SU-DHL-6 (cell line): ENCODE measurements around the gene KRT81.

ENCODE experiments used
- H2AFZ ChIP-seq: fragments of 200-600 bp; sonication (generic); 2 replicates; pipeline ENCODE4 v1.6.1; 2014; ENCODE audit warnings: low read depth, mild to moderate bottlenecking, moderate library complexity, mixed read lengths, antibody characterized with exemption, low read length; ENCODE audit not compliant: severe bottlenecking
- H3F3A ChIP-seq: fragments of 200-600 bp; shearing (Covaris generic); 2 replicates; pipeline ENCODE4 v1.6.0; 2016; ENCODE audit warnings: antibody characterized with exemption, mild to moderate bottlenecking; ENCODE audit not compliant: insufficient read depth
- H3K27ac ChIP-seq: fragments of 200-600 bp; sonication (generic); 2 replicates; pipeline ENCODE4 v1.5.1; 2016; ENCODE audit warnings: low read depth, mild to moderate bottlenecking, low read length, moderate library complexity, mixed read lengths
- H3K27me3 ChIP-seq: fragments of 200-600 bp; sonication (generic), shearing (Covaris generic); 2 replicates; pipeline ENCODE4 v1.6.0; 2014; ENCODE audit warnings: mild to moderate bottlenecking, low read length
- H3K36me3 ChIP-seq: fragments of 200-600 bp; sonication (generic); 2 replicates; pipeline ENCODE4 v1.6.1; 2014; ENCODE audit warnings: mild to moderate bottlenecking, low read length, mixed read lengths
- H3K4me2 ChIP-seq: fragments of 300-600, 200-600 bp; shearing (Covaris generic), sonication (generic); 2 replicates; pipeline ENCODE4 v1.6.0; 2014; ENCODE audit warnings: low read length, low read depth, mild to moderate bottlenecking; ENCODE audit not compliant: poor library complexity, severe bottlenecking
- H3K4me3 ChIP-seq: fragments of 200-600 bp; sonication (generic); 2 replicates; pipeline ENCODE4 v1.5.1; 2014; ENCODE audit warnings: antibody characterized with exemption, low read length, mild to moderate bottlenecking, mixed read lengths; ENCODE audit not compliant: insufficient read depth, poor library complexity, severe bottlenecking
- H3K79me2 ChIP-seq: fragments of 200-600 bp; sonication (generic); 2 replicates; pipeline ENCODE4 v1.6.1; 2014; ENCODE audit warnings: mild to moderate bottlenecking, low read length, moderate library complexity; ENCODE audit not compliant: insufficient read depth
- H3K9ac ChIP-seq: fragments of 200-600 bp; sonication (generic); 2 replicates; pipeline ENCODE4 v1.7.0; 2014; ENCODE audit warnings: mild to moderate bottlenecking, low read length
- H3K9me2 ChIP-seq: fragments of 200-600 bp; sonication (generic); replicated peaks from 2 replicates; pipeline ENCODE4 v1.6.1; 2014; ENCODE audit warnings: low read length; ENCODE audit not compliant: insufficient read depth
- H3K9me3 ChIP-seq: fragments of 200-600 bp; sonication (generic); 2 replicates; pipeline ENCODE4 v1.6.1; 2014; ENCODE audit warnings: low read length, mixed read lengths; ENCODE audit not compliant: insufficient read depth
- H4K20me1 ChIP-seq: fragments of 200-600 bp; sonication (generic); 2 replicates; pipeline ENCODE4 v1.6.1; 2014; ENCODE audit warnings: low read depth, mild to moderate bottlenecking, antibody characterized with exemption, low read length, moderate library complexity, mixed read lengths
- EZH2phosphoT487 ChIP-seq: fragments of 200-600 bp; sonication (generic), shearing (Covaris generic); conservative IDR thresholded peaks from 2 replicates; pipeline ENCODE4 v1.6.1; 2018; ENCODE audit warnings: mild to moderate bottlenecking, antibody characterized with exemption, low read length, moderate library complexity, mixed read lengths
- TF ChIP-seq, protein P1 (sequence below): fragments of 200-600 bp; sonication (generic); IDR thresholded peaks from one replicate; pipeline ENCODE4 v1.5.1; 2017; ENCODE audit warnings: antibody characterized with exemption, mild to moderate bottlenecking, low read length, moderate library complexity; ENCODE audit not compliant: insufficient read depth, poor library complexity, severe bottlenecking

The KRT81 gene

DNA sequence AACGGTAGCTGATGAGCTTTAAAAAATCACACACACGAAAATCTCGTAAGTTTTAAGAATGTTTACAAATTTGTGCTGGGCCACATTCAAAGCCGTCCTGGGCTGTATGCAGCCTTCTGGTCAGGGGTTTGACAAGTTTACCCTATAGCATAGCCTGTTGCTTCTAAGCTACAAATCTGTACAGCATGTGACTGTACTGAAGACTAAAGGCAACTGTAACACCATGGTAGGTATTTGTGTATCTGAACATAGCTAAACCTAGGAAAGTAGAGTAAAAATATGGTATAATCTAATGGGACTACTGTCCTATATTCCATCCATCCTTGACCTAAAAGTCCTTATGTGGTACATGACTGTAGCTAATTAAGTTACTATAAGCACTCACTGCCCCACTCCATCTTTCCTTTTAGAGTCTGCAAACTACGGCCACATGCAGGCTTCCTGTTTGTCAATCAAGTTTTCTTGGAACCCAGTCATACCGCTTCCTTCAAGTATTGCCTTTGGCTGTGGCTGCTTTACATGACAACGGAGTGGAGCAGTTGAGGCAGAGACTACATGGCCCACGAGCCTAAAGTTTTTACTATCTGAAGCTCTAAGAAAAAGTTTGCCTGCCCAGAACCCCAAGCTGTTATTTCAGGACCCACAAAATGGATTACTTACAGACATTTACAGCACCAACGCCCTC is 39.8 kb downstream of the KRT81 start:
- Histone ChIP-seq H4K20me1 (no peaks in the 10 kb centered on the region), H3K27me3 (no peaks in the 10 kb centered on the region), H3K27ac (no peak overlapping the region), H3K9me2 (no peaks in the 10 kb centered on the region), H3K79me2 (no peaks in the 10 kb centered on the region), H3K36me3 (no peaks in the 10 kb centered on the region), H2AFZ (no peak overlapping the region), H3K4me2 (no peak overlapping the region), H3K4me3 (no peak overlapping the region), H3K9ac (no peak overlapping the region), H3F3A (no peaks in the 10 kb centered on the region), H3K9me3 (no peaks in the 10 kb centered on the region)
- TF ChIP-seq, protein P1, sequence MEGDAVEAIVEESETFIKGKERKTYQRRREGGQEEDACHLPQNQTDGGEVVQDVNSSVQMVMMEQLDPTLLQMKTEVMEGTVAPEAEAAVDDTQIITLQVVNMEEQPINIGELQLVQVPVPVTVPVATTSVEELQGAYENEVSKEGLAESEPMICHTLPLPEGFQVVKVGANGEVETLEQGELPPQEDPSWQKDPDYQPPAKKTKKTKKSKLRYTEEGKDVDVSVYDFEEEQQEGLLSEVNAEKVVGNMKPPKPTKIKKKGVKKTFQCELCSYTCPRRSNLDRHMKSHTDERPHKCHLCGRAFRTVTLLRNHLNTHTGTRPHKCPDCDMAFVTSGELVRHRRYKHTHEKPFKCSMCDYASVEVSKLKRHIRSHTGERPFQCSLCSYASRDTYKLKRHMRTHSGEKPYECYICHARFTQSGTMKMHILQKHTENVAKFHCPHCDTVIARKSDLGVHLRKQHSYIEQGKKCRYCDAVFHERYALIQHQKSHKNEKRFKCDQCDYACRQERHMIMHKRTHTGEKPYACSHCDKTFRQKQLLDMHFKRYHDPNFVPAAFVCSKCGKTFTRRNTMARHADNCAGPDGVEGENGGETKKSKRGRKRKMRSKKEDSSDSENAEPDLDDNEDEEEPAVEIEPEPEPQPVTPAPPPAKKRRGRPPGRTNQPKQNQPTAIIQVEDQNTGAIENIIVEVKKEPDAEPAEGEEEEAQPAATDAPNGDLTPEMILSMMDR, result no peak
- no peak for TF ChIP-seq EZH2phosphoT487

DNA sequence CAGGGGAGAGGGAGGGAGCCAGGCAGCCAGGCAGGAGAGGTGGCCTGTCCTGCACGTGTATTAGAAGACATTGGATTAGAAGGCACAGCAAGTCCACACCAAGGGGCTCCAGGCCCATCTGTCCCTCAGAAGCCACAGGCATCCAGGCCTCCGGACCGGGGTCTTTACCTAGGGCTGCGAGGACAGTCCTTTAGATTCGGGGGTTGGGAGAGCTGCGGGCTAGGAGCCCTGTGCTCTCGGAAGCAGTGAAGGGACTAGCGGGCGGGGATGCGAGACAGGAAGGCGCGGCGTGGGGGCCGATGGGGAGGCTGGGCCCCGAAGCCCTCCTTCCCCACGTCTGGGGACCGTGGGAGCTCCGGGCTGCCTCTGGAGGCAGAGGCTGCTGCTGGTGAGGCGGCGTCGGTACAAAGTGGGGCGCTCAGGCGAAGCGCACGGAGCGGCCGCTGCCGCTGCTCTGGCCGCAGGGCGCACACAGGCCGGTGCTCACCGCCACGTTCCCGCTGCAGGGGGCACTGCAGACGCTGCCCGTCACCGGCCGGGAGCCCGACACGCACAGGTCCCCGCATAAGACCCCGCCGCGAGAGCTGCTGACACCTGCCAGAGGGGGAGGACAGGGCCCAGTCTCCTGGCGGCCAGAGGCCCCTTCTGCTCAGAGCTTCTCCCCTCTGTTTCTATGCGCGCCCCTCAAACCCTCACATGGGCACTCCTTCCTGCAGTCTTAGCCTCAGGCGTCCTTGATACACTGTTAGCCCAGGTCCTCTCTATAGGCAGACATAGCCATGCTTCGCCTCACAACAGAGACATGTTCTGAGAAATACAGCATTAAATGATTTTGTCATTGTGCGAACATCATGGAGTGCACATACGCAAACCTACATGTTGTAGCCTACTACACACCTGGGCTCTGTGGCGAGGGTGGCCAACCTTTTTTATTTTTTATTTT is 41.0 kb downstream of the KRT81 start:
- Histone ChIP-seq H3K4me3 (no peak overlapping the region), H3K9me2 (no peaks in the 10 kb centered on the region), H3K9ac (no peak overlapping the region), H4K20me1 (no peaks in the 10 kb centered on the region), H2AFZ (no peak overlapping the region), H3K27ac (no peak overlapping the region), H3K27me3 (no peaks in the 10 kb centered on the region), H3K36me3 (no peaks in the 10 kb centered on the region), H3F3A (no peaks in the 10 kb centered on the region), H3K4me2 (no peak overlapping the region), H3K9me3 (no peaks in the 10 kb centered on the region), H3K79me2 (no peaks in the 10 kb centered on the region)
- TF ChIP-seq, protein P1, result no peak
- no peak for TF ChIP-seq EZH2phosphoT487

DNA sequence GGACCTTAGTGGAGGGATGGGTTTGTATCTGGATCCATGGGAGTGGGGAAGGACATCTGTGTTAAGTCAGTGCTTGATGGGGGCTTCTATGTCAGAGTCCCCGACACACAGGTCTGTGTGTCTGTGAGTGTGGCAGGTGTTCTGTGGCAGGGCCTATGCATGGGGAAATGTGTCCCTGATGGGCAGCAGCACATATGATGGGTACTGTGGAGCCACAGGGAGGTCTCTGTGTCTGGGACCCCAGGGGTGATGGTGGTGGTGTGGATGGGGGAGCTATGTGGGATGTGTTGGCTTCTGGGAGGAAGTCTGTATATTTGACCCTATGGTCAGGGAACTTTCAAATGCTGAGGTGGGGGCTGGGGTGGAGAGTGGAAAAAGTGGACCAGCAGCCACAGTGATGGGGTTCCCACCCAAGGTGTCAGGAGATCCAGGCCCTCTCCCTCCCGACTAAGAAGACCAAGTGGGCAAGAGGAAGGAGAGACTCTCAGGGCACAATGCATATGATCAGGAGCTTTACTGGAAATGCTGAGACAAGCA is 41.8 kb downstream of the KRT81 start:
- Histone ChIP-seq H3F3A (no peaks in the 10 kb centered on the region), H3K4me2 (no peak overlapping the region), H3K4me3 (no peak overlapping the region), H3K27ac (no peak overlapping the region), H3K9ac (no peak overlapping the region), H2AFZ (no peak overlapping the region), H3K9me2 (no peaks in the 10 kb centered on the region), H4K20me1 (no peaks in the 10 kb centered on the region), H3K9me3 (no peaks in the 10 kb centered on the region), H3K27me3 (no peaks in the 10 kb centered on the region), H3K36me3 (no peaks in the 10 kb centered on the region), H3K79me2 (no peaks in the 10 kb centered on the region)
- TF ChIP-seq EZH2phosphoT487, result no peak
- TF ChIP-seq, protein P1, result no peak
